HCT116 (cell line): ENCODE data around the gene ERC2. TPM values are rescaled to one million over a fixed set of nuclear protein-coding genes. Genes with fewer than 3 reads are reported as not detected.

Source experiments
- ATAC-seq: fragments of 200-7000 bp; cut with Tn5 transposase; 2 replicates; pipeline ENCODE4 v1.9.1; 2020; ENCODE audit warnings: mild to moderate bottlenecking, moderate library complexity
- BruUV-seq: library from RNA; stranded (reverse); fragments of 400-500 nt; replicated peaks from 2 replicates; lab custom pipeline; 2021; lab: Mats Ljungman, UMichigan
- CTCF ChIA-PET: fragments of 300-600 bp; sonication (Branson Sonifier 250); formaldehyde crosslinking; loops from one replicate; lab custom pipeline; 2021; ENCODE audit warnings: antibody characterized with exemption; lab: Charles Lee
- POLR2A ChIA-PET: fragments of 300-600, 350-600 bp; sonication (Branson Sonifier 250); formaldehyde crosslinking; loops from one replicate; lab custom pipeline; 2021; ENCODE audit warnings: antibody characterized with exemption; lab: Charles Lee
- RAD21 ChIA-PET, 2 experiments: fragments of 300-600 bp; sonication (Branson Sonifier 250); formaldehyde crosslinking; loops; one replicate each; lab custom pipeline; 2023; ENCODE audit warnings: low total read pairs in 2 of 2; ENCODE audit not compliant: uncharacterized antibody in 2 of 2, unreplicated experiment in 2 of 2, low non-redundant PET in 1 of 2; lab: Charles Lee
- DNase-seq: peaks from one replicate; pipeline ENCODE4 v3.0.0-alpha.2; 2010; ENCODE audit warnings: low read depth, low spot score
- H2AFZ ChIP-seq: fragments of 200-600 bp; shearing (Covaris generic), sonication (generic); 2 replicates; pipeline ENCODE4 v1.6.1; 2017; ENCODE audit warnings: low read depth, mixed run types, mixed read lengths, antibody characterized with exemption, low read length; ENCODE audit not compliant: poor library complexity, severe bottlenecking
- H3K27ac ChIP-seq: 2 replicates; pipeline ENCODE4 v1.5.1; 2012; ENCODE audit warnings: low read depth, low read length
- H3K27me3 ChIP-seq: fragments of 200-600 bp; sonication (generic); 2 replicates; pipeline ENCODE4 v1.6.1; 2016; ENCODE audit warnings: mixed run types, low read length, mixed read lengths; ENCODE audit not compliant: insufficient read depth
- H3K36me3 ChIP-seq, 2 experiments: fragments of 200-500 bp in 1 of 2; fragments of 200-600 bp in 1 of 2; sonication (Bioruptor generic) in 1 of 2; sonication (generic) in 1 of 2; 2 replicates each; pipeline versions ENCODE4 v1.5.1 to v1.6.1; 2014 to 2016; ENCODE audit warnings: low read length in 2 of 2, inconsistent platforms in 1 of 2, mixed read lengths in 1 of 2, mixed run types in 1 of 2; ENCODE audit not compliant: insufficient read depth in 2 of 2, control insufficient read depth in 1 of 2
- H3K4me1 ChIP-seq, 2 experiments: fragments of 200-600 bp in 1 of 2; sonication (generic) in 1 of 2; 2 replicates each; pipeline versions ENCODE4 v1.5.1 to v1.6.1; 2012 to 2017; ENCODE audit warnings: low read length in 2 of 2, inconsistent platforms in 1 of 2, mild to moderate bottlenecking in 1 of 2, mixed read lengths in 1 of 2, mixed run types in 1 of 2, moderate library complexity in 1 of 2; ENCODE audit not compliant: insufficient read depth in 2 of 2, control insufficient read depth in 1 of 2
- H3K4me2 ChIP-seq: fragments of 200-600 bp; sonication (generic); 2 replicates; pipeline ENCODE4 v1.6.1; 2017; ENCODE audit warnings: mixed run types, low read length, mixed read lengths
- H3K4me3 ChIP-seq, 2 experiments: fragments of 200-600 bp in 1 of 2; sonication (generic) in 1 of 2; replicated peaks in 1 of 2; 2 replicates each; pipeline ENCODE4 v1.5.1; 2011 to 2016; ENCODE audit warnings: low read length in 2 of 2, control low read depth in 1 of 2, low read depth in 1 of 2, mild to moderate bottlenecking in 1 of 2, mixed read lengths in 1 of 2, mixed run types in 1 of 2
- H3K79me2 ChIP-seq: fragments of 200-600 bp; sonication (generic); 2 replicates; pipeline ENCODE4 v1.6.1; 2017; ENCODE audit warnings: mild to moderate bottlenecking, mixed run types, low read length, moderate library complexity, mixed read lengths; ENCODE audit not compliant: insufficient read depth
- H3K9ac ChIP-seq: fragments of 200-600 bp; sonication (generic); 2 replicates; pipeline ENCODE4 v1.6.1; 2016; ENCODE audit warnings: low read length, mixed read lengths
- H3K9me2 ChIP-seq: fragments of 200-600 bp; sonication (generic), shearing (Covaris generic); 2 replicates; pipeline ENCODE4 v1.6.1; 2017; ENCODE audit warnings: mixed run types, mild to moderate bottlenecking, moderate library complexity; ENCODE audit not compliant: insufficient read depth
- H3K9me3 ChIP-seq, 2 experiments: fragments of 200-500 bp in 1 of 2; fragments of 200-600 bp in 1 of 2; sonication (Bioruptor generic) in 1 of 2; sonication (generic) in 1 of 2; 2 replicates each; pipeline ENCODE4 v1.6.1; 2014 to 2017; ENCODE audit warnings: low read length in 2 of 2, mixed read lengths in 2 of 2, inconsistent platforms in 1 of 2, low read depth in 1 of 2, mild to moderate bottlenecking in 1 of 2, mixed run types in 1 of 2, moderate library complexity in 1 of 2; ENCODE audit not compliant: control insufficient read depth in 1 of 2, insufficient read depth in 1 of 2
- H4K20me1 ChIP-seq: fragments of 200-600 bp; sonication (generic), shearing (Covaris generic); 2 replicates; pipeline ENCODE4 v1.6.1; 2017; ENCODE audit warnings: mixed run types, mild to moderate bottlenecking, moderate library complexity; ENCODE audit not compliant: insufficient read depth
- ATF3 ChIP-seq: IDR thresholded peaks from 2 replicates; pipeline ENCODE4 v1.6.1; 2012
- CEBPB ChIP-seq: IDR thresholded peaks from 2 replicates; pipeline ENCODE4 v1.6.1; 2012; ENCODE audit warnings: low read depth
- CTCF ChIP-seq, 3 experiments: fragments of 200-600 bp in 1 of 3; sonication (generic) in 1 of 3; IDR thresholded peaks in 2 of 3; conservative IDR thresholded peaks in 1 of 3; 2 replicates each; pipeline ENCODE4 v1.5.1; 2012 to 2017; ENCODE audit warnings: low read depth in 2 of 3, low read length in 2 of 3, antibody characterized with exemption in 1 of 3, borderline replicate concordance in 1 of 3, control low read depth in 1 of 3, mild to moderate bottlenecking in 1 of 3, mixed read lengths in 1 of 3, mixed run types in 1 of 3, moderate library complexity in 1 of 3; ENCODE audit not compliant: insufficient read depth in 1 of 3
- EGR1 ChIP-seq: IDR thresholded peaks from 2 replicates; pipeline ENCODE4 v1.6.1; 2012; ENCODE audit warnings: low read depth
- ELF1 ChIP-seq: IDR thresholded peaks from 2 replicates; pipeline ENCODE4 v1.6.1; 2012; ENCODE audit warnings: low read depth, borderline replicate concordance
- EZH2 ChIP-seq: fragments of 200-600 bp; sonication (generic); IDR thresholded peaks from 2 replicates; pipeline ENCODE4 v1.6.1; 2017; ENCODE audit warnings: antibody characterized with exemption, mixed run types
- EZH2phosphoT487 ChIP-seq: fragments of 200-600 bp; IDR thresholded peaks from 2 replicates; pipeline ENCODE4 v1.6.1; 2018; ENCODE audit warnings: antibody characterized with exemption, borderline replicate concordance
- FOSL1 ChIP-seq: IDR thresholded peaks from 2 replicates; pipeline ENCODE4 v1.6.1; 2012; ENCODE audit warnings: low read depth
- JUND ChIP-seq: IDR thresholded peaks from 2 replicates; pipeline ENCODE4 v1.6.1; 2012
- POLR2AphosphoS5 ChIP-seq: IDR thresholded peaks from 2 replicates; pipeline ENCODE4 v1.6.1; 2011; ENCODE audit warnings: mild to moderate bottlenecking, low read depth, low read length, moderate library complexity
- RAD21 ChIP-seq: IDR thresholded peaks from 2 replicates; pipeline ENCODE4 v1.6.1; 2012; ENCODE audit warnings: low read depth, mild to moderate bottlenecking
- SIN3A ChIP-seq: IDR thresholded peaks from 2 replicates; pipeline ENCODE4 v1.6.1; 2012; ENCODE audit warnings: low read depth
- SP1 ChIP-seq: IDR thresholded peaks from 2 replicates; pipeline ENCODE4 v1.6.1; 2012; ENCODE audit warnings: low read depth
- SRF ChIP-seq: IDR thresholded peaks from 2 replicates; pipeline ENCODE4 v1.6.1; 2012; ENCODE audit warnings: low read depth
- TCF7L2 ChIP-seq: IDR thresholded peaks from 2 replicates; pipeline ENCODE4 v1.7.0; 2011; ENCODE audit warnings: borderline replicate concordance, inconsistent platforms; ENCODE audit not compliant: insufficient read depth, insufficient read length; ENCODE audit errors: extremely low read depth
- YY1 ChIP-seq: IDR thresholded peaks from 2 replicates; pipeline ENCODE4 v1.6.1; 2011; ENCODE audit warnings: low read length, low read depth, moderate library complexity, mild to moderate bottlenecking; ENCODE audit not compliant: insufficient replicate concordance; ENCODE audit errors: extremely low read depth
- ZFX ChIP-seq: fragments of 450-650 bp; IDR thresholded peaks from 2 replicates; pipeline ENCODE4 v1.6.1; 2017
- ZNF274 ChIP-seq: fragments of 200-500 bp; sonication (Bioruptor generic); IDR thresholded peaks from 2 replicates; pipeline ENCODE4 v1.6.1; 2014; ENCODE audit warnings: mild to moderate bottlenecking, low read depth, low read length, inconsistent platforms
- intact Hi-C: fragments of 100-400 bp; cut with micrococcal nuclease; formaldehyde crosslinking; loops from 2 replicates; pipeline ENCODE4 v1.10.0; 2022
- total RNA-seq: library from RNA; stranded (reverse); gene quantifications from one replicate; pipeline ENCODE4 v1.2.1, GENCODE V29; 2021; ENCODE audit not compliant: unreplicated experiment
- TF ChIP-seq, protein P1 (sequence below): IDR thresholded peaks from 2 replicates; pipeline ENCODE4 v1.6.1; 2012

Gene ERC2
- total RNA-seq, 1 experiment from 2014 or later, result not detected

GRCh38 chr3:55646121-55646520 lies 822.1 kb downstream of the ERC2 start:
- no peaks in the 10 kb centered on the region for H3K79me2 ChIP-seq
- no peaks in the 10 kb centered on the region for H3K27me3 ChIP-seq

DNA sequence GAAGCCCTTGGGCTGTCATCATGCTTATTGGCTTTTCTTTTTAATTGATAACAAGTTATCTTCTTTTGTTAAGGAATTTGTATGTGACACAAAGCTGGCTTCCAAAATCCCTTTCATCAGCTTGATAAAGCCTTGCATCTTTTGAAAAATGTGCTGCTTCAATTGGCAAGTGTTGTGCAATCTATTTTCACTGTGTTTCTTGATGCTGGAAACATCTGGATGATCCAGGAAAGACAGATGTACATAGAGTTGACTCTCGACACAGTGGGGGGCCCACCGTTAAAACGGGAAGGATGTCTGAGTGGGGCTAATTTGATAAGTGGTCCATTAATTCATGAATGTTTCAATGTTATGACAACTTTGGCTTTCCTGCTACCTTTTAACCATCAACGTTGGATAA lies 822.8 kb downstream of the ERC2 start:
- ChIA-PET RAD21 (no interaction called here), CTCF (no interaction called here), POLR2A (no interaction called here)
- BruUV-seq, result no TSS peak
- intact Hi-C loops, result no loop called here
- no peaks in the 10 kb centered on the region for H3K36me3 ChIP-seq
- H4K20me1 ChIP-seq, result no peaks in the 10 kb centered on the region
- peaks cover 0 to 15% of the 10 kb centered on the region in 2 experiments; a peak in 2 of 4 replicates for H3K9me3 ChIP-seq
- no peak overlapping the region for H3K27ac ChIP-seq
- H3K4me1 ChIP-seq, result no peaks in the 10 kb centered on the region
- no peak overlapping the region for H2AFZ ChIP-seq
- H3K9me2 ChIP-seq, result no peaks in the 10 kb centered on the region
- no peak overlapping the region for H3K4me3 ChIP-seq
- H3K79me2 ChIP-seq, result no peaks in the 10 kb centered on the region
- H3K9ac ChIP-seq, result no peak overlapping the region
- H3K4me2 ChIP-seq, result no peak overlapping the region
- no peak for TF ChIP-seq JUND
- no peak for TF ChIP-seq RAD21
- TF ChIP-seq, protein P1, sequence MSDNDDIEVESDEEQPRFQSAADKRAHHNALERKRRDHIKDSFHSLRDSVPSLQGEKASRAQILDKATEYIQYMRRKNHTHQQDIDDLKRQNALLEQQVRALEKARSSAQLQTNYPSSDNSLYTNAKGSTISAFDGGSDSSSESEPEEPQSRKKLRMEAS, result no peak
- no peak for TF ChIP-seq CTCF (IDR thresholded peaks at IDR 0.05 in 2 of 3, conservative IDR thresholded peaks at IDR 0.05 in 1 of 3; ENCODE audit: borderline replicate concordance in 1 of 3, insufficient read depth in 1 of 3, low read depth in 2 of 3, low read length in 2 of 3)
- no peak for TF ChIP-seq SP1
- TF ChIP-seq SRF, result no peak
- no peak for TF ChIP-seq CEBPB
- TF ChIP-seq ZNF274, result no peak
- no peak for TF ChIP-seq EGR1
- TF ChIP-seq ZFX, result no peak
- TF ChIP-seq TCF7L2, result no peak
- TF ChIP-seq POLR2AphosphoS5, result no peak
- TF ChIP-seq ELF1, result no peak
- no peak for TF ChIP-seq SIN3A
- no peak for TF ChIP-seq EZH2phosphoT487
- ATAC-seq (no peak), DNase-seq (no peak)
- no peaks in the 10 kb centered on the region for H3K27me3 ChIP-seq

More at GRCh38 chr3:55646121-55646520, 822.1 kb downstream of the ERC2 start:
- no peaks in the 10 kb centered on the region for H4K20me1 ChIP-seq
- BruUV-seq, result no TSS peak
- CTCF ChIA-PET, result no interaction called here
- RAD21 ChIA-PET, result no interaction called here
- no peak for ATAC-seq
- TF ChIP-seq FOSL1, result no peak
- no peak for TF ChIP-seq ELF1
- TF ChIP-seq YY1, result no peak
- TF ChIP-seq SP1, result no peak
- no peak for TF ChIP-seq ATF3
- no peak for TF ChIP-seq POLR2AphosphoS5
- TF ChIP-seq SIN3A, result no peak
- TF ChIP-seq TCF7L2, result no peak
- no peak for TF ChIP-seq SRF
- TF ChIP-seq EGR1, result no peak
- TF ChIP-seq EZH2phosphoT487, result no peak
- no peak for TF ChIP-seq EZH2
- TF ChIP-seq ZNF274, result no peak
- peaks cover 4 to 8% of the 10 kb centered on the region in 2 experiments; a peak in 2 of 4 replicates for H3K9me3 ChIP-seq
- no peak overlapping the region for H2AFZ ChIP-seq
- no peak overlapping the region for H3K9ac ChIP-seq
- no peaks in the 10 kb centered on the region for H3K4me1 ChIP-seq
- POLR2A ChIA-PET, result no interaction called here
- no peak overlapping the region for H3K4me2 ChIP-seq
- DNase-seq, result no peak
- no peak overlapping the region for H3K4me3 ChIP-seq
- intact Hi-C loops, result no loop called here
- no peak overlapping the region for H3K27ac ChIP-seq
- H3K36me3 ChIP-seq, result no peaks in the 10 kb centered on the region
- no peaks in the 10 kb centered on the region for H3K9me2 ChIP-seq
